CD14-positive monocyte (primary cell): Measurements from ENCODE around the gene PTPRD. TPM values are rescaled to one million over a fixed set of nuclear protein-coding genes. Genes with fewer than 3 reads are reported as not detected.

Source experiments
- DNase-seq, 3 donors: peaks; one replicate each; pipeline ENCODE4 v3.0.0-alpha.2; 2011 to 2022
- H2AFZ ChIP-seq: 2 replicates; pipeline ENCODE4 v1.6.0; 2012; ENCODE audit warnings: mild to moderate bottlenecking, low read depth, low read length, inconsistent platforms; ENCODE audit not compliant: insufficient read depth, poor library complexity, severe bottlenecking
- H3K27ac ChIP-seq, 2 donors: 1 replicate in 1 of 2; 2 replicates in 1 of 2; pipeline ENCODE4 v1.5.1; 2012 to 2013; ENCODE audit warnings: low read length in 2 of 2, control low read depth in 1 of 2, inconsistent platforms in 1 of 2, low read depth in 1 of 2, mild to moderate bottlenecking in 1 of 2
- H3K27me3 ChIP-seq, 2 donors: one replicate each; pipeline versions ENCODE4 v1.6.0 to v1.6.1; 2011 to 2013; ENCODE audit warnings: low read length in 2 of 2; ENCODE audit not compliant: control insufficient read depth in 2 of 2, insufficient read depth in 2 of 2
- H3K36me3 ChIP-seq, 2 donors: replicated peaks in 1 of 2; 1 replicate in 1 of 2; 2 replicates in 1 of 2; pipeline versions ENCODE4 v1.5.1 to v1.6.1; 2012 to 2013; ENCODE audit warnings: low read length in 2 of 2, control low read depth in 1 of 2, inconsistent platforms in 1 of 2, mild to moderate bottlenecking in 1 of 2; ENCODE audit not compliant: insufficient read depth in 2 of 2, control insufficient read depth in 1 of 2
- H3K4me1 ChIP-seq, 2 donors: 1 replicate in 1 of 2; 2 replicates in 1 of 2; pipeline versions ENCODE4 v1.5.1 to v1.6.1; 2012 to 2013; ENCODE audit warnings: low read length in 2 of 2, control low read depth in 1 of 2, inconsistent platforms in 1 of 2, mild to moderate bottlenecking in 1 of 2, moderate library complexity in 1 of 2; ENCODE audit not compliant: insufficient read depth in 2 of 2, control insufficient read depth in 1 of 2
- H3K4me2 ChIP-seq: replicated peaks from 2 replicates; pipeline ENCODE3; 2012; ENCODE audit warnings: low read length, moderate library complexity, mild to moderate bottlenecking; ENCODE audit not compliant: poor library complexity, severe bottlenecking; ENCODE audit errors: extremely low read depth
- H3K4me3 ChIP-seq, 3 experiments: fragments of 200-600 bp in 1 of 3; sonication (generic) in 1 of 3; replicated peaks in 1 of 3; 1 replicate in 2 of 3; 2 replicates in 1 of 3; pipeline ENCODE4 v1.5.1; 2011 to 2013; ENCODE audit warnings: low read length in 3 of 3, mild to moderate bottlenecking in 3 of 3, control low read depth in 2 of 3, low read depth in 2 of 3, inconsistent platforms in 1 of 3, moderate library complexity in 1 of 3
- H3K79me2 ChIP-seq: 2 replicates; pipeline ENCODE4 v1.6.0; 2012; ENCODE audit warnings: mild to moderate bottlenecking, control low read depth, inconsistent platforms, low read length, moderate library complexity; ENCODE audit not compliant: insufficient read depth
- H3K9ac ChIP-seq: 2 replicates; pipeline ENCODE4 v1.6.0; 2017; ENCODE audit warnings: low read length, mild to moderate bottlenecking; ENCODE audit not compliant: insufficient read depth, poor library complexity, severe bottlenecking
- H3K9me3 ChIP-seq, 2 donors: replicated peaks in 1 of 2; 1 replicate in 1 of 2; 2 replicates in 1 of 2; pipeline versions ENCODE4 v1.5.1 to v1.6.1; 2012 to 2013; ENCODE audit warnings: low read length in 2 of 2, control low read depth in 1 of 2; ENCODE audit not compliant: control insufficient read depth in 1 of 2, insufficient read depth in 1 of 2
- H4K20me1 ChIP-seq: 2 replicates; pipeline ENCODE4 v1.6.0; 2012; ENCODE audit warnings: mild to moderate bottlenecking, low read length, control low read depth, moderate library complexity; ENCODE audit not compliant: insufficient read depth
- H3K27ac Mint-ChIP-seq, 7 donors: one replicate each; pipeline ENCODE4 v1.8.0; 2020; ENCODE audit warnings: mild to moderate bottlenecking in 7 of 7, mixed read lengths in 7 of 7, moderate library complexity in 6 of 7, inconsistent platforms in 2 of 7
- H3K27me3 Mint-ChIP-seq, 3 donors: one replicate each; pipeline ENCODE4 v1.8.0; 2021 to 2022; ENCODE audit warnings: low read depth in 3 of 3, mild to moderate bottlenecking in 3 of 3, mixed read lengths in 3 of 3, moderate library complexity in 3 of 3, inconsistent platforms in 1 of 3
- H3K36me3 Mint-ChIP-seq, 2 donors: one replicate each; pipeline ENCODE4 v1.8.0; 2020; ENCODE audit warnings: mixed read lengths in 2 of 2, inconsistent platforms in 1 of 2, mild to moderate bottlenecking in 1 of 2
- H3K4me1 Mint-ChIP-seq: one replicate; pipeline ENCODE4 v1.8.0; 2020; ENCODE audit warnings: mild to moderate bottlenecking, mixed read lengths
- H3K4me3 Mint-ChIP-seq, 2 donors: one replicate each; pipeline ENCODE4 v1.8.0; 2020; ENCODE audit warnings: mild to moderate bottlenecking in 2 of 2, mixed read lengths in 2 of 2, moderate library complexity in 1 of 2
- H3K9me3 Mint-ChIP-seq, 7 donors: one replicate each; pipeline ENCODE4 v1.8.0; 2020 to 2022; ENCODE audit warnings: mixed read lengths in 7 of 7, mild to moderate bottlenecking in 6 of 7, moderate library complexity in 6 of 7, inconsistent platforms in 2 of 7
- CTCF ChIP-seq: fragments of 200-600 bp; IDR thresholded peaks from one replicate; pipeline ENCODE4 v1.8.0; 2022; ENCODE audit warnings: antibody characterized with exemption, mild to moderate bottlenecking
- WGBS: methylation state at CpG from one replicate; pipeline ENCODE4 v1.1.5; 2013; ENCODE audit warnings: missing lambda C conversion rate; ENCODE audit not compliant: insufficient coverage; 5-methylcytosine and 5-hydroxymethylcytosine counted together
- intact Hi-C, 2 donors: fragments of 100-400 bp; cut with micrococcal nuclease; formaldehyde crosslinking; loops; one replicate each; pipeline versions ENCODE4 v1.15.0 to v1.15.1; 2023
- polyA plus RNA-seq, 3 donors: library from polyadenylated mRNA; depleted of rRNA in 1 of 3; unstranded in 2 of 3; stranded (reverse) in 1 of 3; fragments of 300-500 nt in 2 of 3; fragments of >200 nt in 1 of 3; fragmentation: Illumina TruSeq in 2 of 3; gene quantifications; 1 replicate in 2 of 3; 2 replicates in 1 of 3; pipeline ENCODE4 v1.2.3, GENCODE V29; 2012 to 2021

PTPRD gene
- polyA plus RNA-seq, 3 donors, result not detected

DNA sequence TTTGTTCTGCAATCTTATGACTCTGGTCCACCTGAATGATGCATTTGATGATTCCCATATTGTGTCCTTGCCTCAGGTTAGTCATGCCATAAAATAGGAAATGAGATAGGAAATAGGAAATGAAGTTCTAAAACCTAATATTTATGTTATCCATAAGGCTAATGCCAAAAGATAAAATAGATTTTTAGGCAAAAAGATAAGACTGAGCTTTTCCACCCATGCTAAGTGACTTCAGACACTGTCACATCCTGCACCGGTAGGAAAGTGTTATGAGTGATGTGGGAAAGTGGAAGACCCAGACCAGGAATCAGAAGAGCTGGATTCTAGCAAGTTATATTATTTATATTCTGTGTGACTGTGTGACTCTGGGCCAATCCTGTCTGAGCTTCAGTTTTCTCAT, 2212.4 kb downstream of the PTPRD start:
- H3K27ac Mint-ChIP-seq, result no peak overlapping the region
- Histone ChIP-seq H3K4me3 (no peak overlapping the region), H3K4me1 (no peaks in the 10 kb centered on the region), H3K9ac (no peak overlapping the region), H2AFZ (no peak overlapping the region), H3K79me2 (no peaks in the 10 kb centered on the region), H3K9me3 (no peaks in the 10 kb centered on the region), H3K36me3 (no peaks in the 10 kb centered on the region), H3K4me2 (no peak overlapping the region), H3K27me3 (no peaks in the 10 kb centered on the region), H4K20me1 (no peaks in the 10 kb centered on the region), H3K27ac (no peak overlapping the region)
- no peak overlapping the region for H3K4me3 Mint-ChIP-seq
- H3K4me1 Mint-ChIP-seq, result no peaks in the 10 kb centered on the region
- no peaks in the 10 kb centered on the region for H3K36me3 Mint-ChIP-seq
- intact Hi-C loops, result no loop called here
- peaks cover 0 to 2% (median 0%) of the 10 kb centered on the region in 7 donors for H3K9me3 Mint-ChIP-seq
- H3K27me3 Mint-ChIP-seq, result peaks cover 0 to 2% (median 0%) of the 10 kb centered on the region in 3 donors
- no peak for DNase-seq
- TF ChIP-seq CTCF, result no peak
- WGBS, result no CpG with 5 or more reads among the region's 1 CpG

- WGBS, result no CpG with 5 or more reads among the region's 4 CpGs
- no peaks in the 10 kb centered on the region for H3K27me3 ChIP-seq
- no peaks in the 10 kb centered on the region for H3K79me2 ChIP-seq
- Mint-ChIP-seq H3K27me3 (peaks cover 0 to 2% (median 2%) of the 10 kb centered on the region in 3 donors), H3K36me3 (no peaks in the 10 kb centered on the region), H3K27ac (no peak overlapping the region), H3K9me3 (peaks cover 0 to 2% (median 0%) of the 10 kb centered on the region in 7 donors), H3K4me1 (no peaks in the 10 kb centered on the region), H3K4me3 (no peak overlapping the region)
- H3K36me3 ChIP-seq, result no peaks in the 10 kb centered on the region
- no peaks in the 10 kb centered on the region for H3K9me3 ChIP-seq
- DNase-seq, result no peak
- H3K27ac ChIP-seq, result no peak overlapping the region
- H3K9ac ChIP-seq, result no peak overlapping the region
- no peak for TF ChIP-seq CTCF
- intact Hi-C loops, result no loop called here
- no peaks in the 10 kb centered on the region for H3K4me1 ChIP-seq
- H3K4me3 ChIP-seq, result no peak overlapping the region
- H4K20me1 ChIP-seq, result no peaks in the 10 kb centered on the region
- H2AFZ ChIP-seq, result no peak overlapping the region
- H3K4me2 ChIP-seq, result no peak overlapping the region
Observed at GRCh38 chr9:8395022-8395421, 2217.8 kb downstream of the PTPRD start.
